GM12872 (cell line): ENCODE measurements around the gene LY9.

Source experiments
- CTCF ChIP-seq: IDR thresholded peaks from 3 replicates; pipeline ENCODE4 v1.5.1; 2011; ENCODE audit warnings: low read depth, mild to moderate bottlenecking, low read length, moderate library complexity; ENCODE audit not compliant: insufficient read depth

The LY9 gene

GRCh38 chr1:160858097-160858496 lies 62.1 kb downstream of the LY9 start:
- no peak for TF ChIP-seq CTCF

GRCh38 chr1:160858507-160858906 lies 62.5 kb downstream of the LY9 start:
- TF ChIP-seq CTCF = no peak

GRCh38 chr1:160859166-160859565 lies 63.2 kb downstream of the LY9 start:
- TF ChIP-seq CTCF = no peak

GRCh38 chr1:160860840-160861505 lies 65.0 kb downstream of the LY9 start:
- no peak for TF ChIP-seq CTCF

- no peak for TF ChIP-seq CTCF
These were observed 66.5 kb downstream of the LY9 start, which contains the start of gene CD244 for GRCh38 chr1:160862203-160863060. Gene CD244 (minus strand): TSS chr1:160862887. CDS start chr1:160862677, 210 bp downstream.

- TF ChIP-seq CTCF = no peak
These were observed 67.2 kb downstream of the LY9 start for GRCh38 chr1:160863061-160863773.

GRCh38 chr1:160863774-160864131 lies 67.8 kb downstream of the LY9 start:
- no peak for TF ChIP-seq CTCF
